GM12864 (cell line): Measurements from ENCODE around the gene HES1.
A peak's percentile ranks its signal among the peaks of the same experiment; 100 is the strongest.

Experiments used
- DNase-seq: peaks from one replicate; pipeline ENCODE4 v3.0.0-alpha.2; 2011; ENCODE audit warnings: low read depth
- H3K4me3 ChIP-seq: 2 replicates; pipeline ENCODE4 v1.5.1; 2011; ENCODE audit warnings: mild to moderate bottlenecking, low read depth, low read length, control low read depth
- TF ChIP-seq, protein P1 (sequence below): IDR thresholded peaks from 2 replicates; pipeline ENCODE4 v1.5.1; 2011; ENCODE audit warnings: low read depth, mild to moderate bottlenecking, moderate library complexity, low read length, control low read depth, inconsistent platforms; ENCODE audit errors: missing control alignments

Gene HES1

GRCh38 chr3:194137506-194138474 lies 1.8 kb downstream of the HES1 start:
- TF ChIP-seq, protein P1, sequence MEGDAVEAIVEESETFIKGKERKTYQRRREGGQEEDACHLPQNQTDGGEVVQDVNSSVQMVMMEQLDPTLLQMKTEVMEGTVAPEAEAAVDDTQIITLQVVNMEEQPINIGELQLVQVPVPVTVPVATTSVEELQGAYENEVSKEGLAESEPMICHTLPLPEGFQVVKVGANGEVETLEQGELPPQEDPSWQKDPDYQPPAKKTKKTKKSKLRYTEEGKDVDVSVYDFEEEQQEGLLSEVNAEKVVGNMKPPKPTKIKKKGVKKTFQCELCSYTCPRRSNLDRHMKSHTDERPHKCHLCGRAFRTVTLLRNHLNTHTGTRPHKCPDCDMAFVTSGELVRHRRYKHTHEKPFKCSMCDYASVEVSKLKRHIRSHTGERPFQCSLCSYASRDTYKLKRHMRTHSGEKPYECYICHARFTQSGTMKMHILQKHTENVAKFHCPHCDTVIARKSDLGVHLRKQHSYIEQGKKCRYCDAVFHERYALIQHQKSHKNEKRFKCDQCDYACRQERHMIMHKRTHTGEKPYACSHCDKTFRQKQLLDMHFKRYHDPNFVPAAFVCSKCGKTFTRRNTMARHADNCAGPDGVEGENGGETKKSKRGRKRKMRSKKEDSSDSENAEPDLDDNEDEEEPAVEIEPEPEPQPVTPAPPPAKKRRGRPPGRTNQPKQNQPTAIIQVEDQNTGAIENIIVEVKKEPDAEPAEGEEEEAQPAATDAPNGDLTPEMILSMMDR: peak; percentile 67
- DNase-seq: no peak
- H3K4me3 ChIP-seq: peak overlapping the region; percentile 60

DNA sequence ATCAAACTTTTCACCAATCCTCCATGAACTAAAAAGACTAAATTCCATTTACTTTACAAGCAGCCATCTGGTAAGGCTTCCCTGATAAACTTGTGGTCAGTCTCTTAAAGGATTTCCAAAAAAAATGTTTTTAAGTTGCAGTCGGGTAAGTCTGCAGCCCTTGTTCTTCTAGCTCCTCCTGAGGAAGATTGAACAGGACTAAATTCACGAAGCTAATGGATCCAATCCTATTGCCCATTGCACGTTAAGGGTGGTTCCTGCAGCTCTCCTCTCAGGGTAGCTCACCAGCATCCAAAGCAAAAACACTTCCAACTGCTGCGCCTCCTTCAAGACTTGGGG lies 2.8 kb downstream of the HES1 start:
- TF ChIP-seq, protein P1: no peak
- H3K4me3 ChIP-seq: no peak overlapping the region
- DNase-seq: no peak

- DNase-seq: no peak
- TF ChIP-seq, protein P1: no peak
- H3K4me3 ChIP-seq: no peak overlapping the region
Observed at GRCh38 chr3:194139071-194139813, 3.3 kb downstream of the HES1 start.

DNA sequence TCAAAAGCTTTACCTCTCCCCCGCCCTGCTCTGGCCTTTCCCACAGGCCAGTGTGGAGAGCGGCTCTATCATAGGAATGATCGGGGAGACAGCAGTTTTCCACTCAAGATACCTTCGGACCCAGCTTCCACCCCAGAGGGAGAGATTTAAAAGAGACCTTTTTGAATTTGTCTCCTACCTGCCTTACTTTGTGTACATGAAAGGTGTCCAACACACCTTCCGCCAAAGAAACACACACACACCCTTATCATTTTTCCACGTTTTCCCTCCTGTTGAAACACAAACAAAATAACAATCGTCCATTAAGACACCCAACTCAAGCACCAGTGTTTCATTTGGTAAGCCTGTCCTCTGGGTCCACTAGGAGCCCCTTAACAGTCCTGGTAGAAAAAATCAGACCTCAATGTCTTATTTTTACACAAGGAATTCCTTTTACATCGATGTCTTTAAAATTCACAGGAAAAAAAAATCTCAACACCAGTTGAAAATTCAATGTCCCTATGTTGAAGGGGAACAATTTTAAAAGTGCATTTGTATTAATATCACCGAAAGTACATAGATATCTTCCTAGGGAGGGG lies 4.0 kb downstream of the HES1 start:
- TF ChIP-seq, protein P1: no peak
- H3K4me3 ChIP-seq: no peak overlapping the region
- no peak for DNase-seq

- TF ChIP-seq, protein P1: no peak
- no peak for DNase-seq
- H3K4me3 ChIP-seq: peak overlapping the region; percentile 43
Observed at GRCh38 chr3:194140520-194141414, 4.8 kb downstream of the HES1 start.
